Prostate gland (tissue), 2 donors: ENCODE measurements around the gene DRGX.

ENCODE experiments used
- CTCF ChIP-seq, 4 experiments: fragments of 200-600 bp in 2 of 4; fragments of 450-650 bp in 2 of 4; sonication (generic) in 2 of 4; IDR thresholded peaks; 1 replicate in 3 of 4; 2 replicates in 1 of 4; pipeline ENCODE4 v1.5.1; 2016 to 2019; ENCODE audit warnings: antibody characterized with exemption in 4 of 4, mild to moderate bottlenecking in 2 of 4, moderate library complexity in 2 of 4
- POLR2A ChIP-seq: fragments of 450-650 bp; IDR thresholded peaks from one replicate; pipeline ENCODE4 v1.6.1; 2016; ENCODE audit warnings: antibody characterized with exemption, mild to moderate bottlenecking

GRCh38 chr10:49347827-49348226 is 48.1 kb downstream of the DRGX start:
- TF ChIP-seq CTCF (IDR thresholded peaks at IDR 0.05) (no peak), POLR2A (no peak)
